Nephron progenitor cell (in vitro differentiated cells): ENCODE measurements around the gene CTSC.
A peak's percentile ranks its signal among the peaks of the same experiment; 100 is the strongest.

Experiments used
- DNase-seq: peaks from one replicate; pipeline ENCODE4 v3.0.0; 2021
- H3K27ac Mint-ChIP-seq: 2 replicates; pipeline ENCODE4 v1.8.0; 2021; ENCODE audit warnings: mild to moderate bottlenecking, moderate library complexity, mixed read lengths
- H3K27me3 Mint-ChIP-seq: 2 replicates; pipeline ENCODE4 v1.8.0; 2021; ENCODE audit warnings: mild to moderate bottlenecking, low read depth, mixed read lengths; ENCODE audit not compliant: poor library complexity
- H3K36me3 Mint-ChIP-seq: 2 replicates; pipeline ENCODE4 v1.8.0; 2021; ENCODE audit warnings: low read depth, mixed read lengths
- H3K4me1 Mint-ChIP-seq: 2 replicates; pipeline ENCODE4 v1.8.0; 2021; ENCODE audit warnings: mixed read lengths
- H3K4me3 Mint-ChIP-seq: 2 replicates; pipeline ENCODE4 v1.8.0; 2021; ENCODE audit warnings: mild to moderate bottlenecking, moderate library complexity, mixed read lengths
- H3K9me3 Mint-ChIP-seq: 2 replicates; pipeline ENCODE4 v1.8.0; 2021; ENCODE audit warnings: mild to moderate bottlenecking, moderate library complexity, mixed read lengths
- TF ChIP-seq, protein P1 (sequence below): fragments of 200-600 bp; sonication (generic); IDR thresholded peaks from 2 replicates; pipeline ENCODE4 v1.5.0; 2021; ENCODE audit warnings: antibody characterized with exemption

CTSC gene

DNA sequence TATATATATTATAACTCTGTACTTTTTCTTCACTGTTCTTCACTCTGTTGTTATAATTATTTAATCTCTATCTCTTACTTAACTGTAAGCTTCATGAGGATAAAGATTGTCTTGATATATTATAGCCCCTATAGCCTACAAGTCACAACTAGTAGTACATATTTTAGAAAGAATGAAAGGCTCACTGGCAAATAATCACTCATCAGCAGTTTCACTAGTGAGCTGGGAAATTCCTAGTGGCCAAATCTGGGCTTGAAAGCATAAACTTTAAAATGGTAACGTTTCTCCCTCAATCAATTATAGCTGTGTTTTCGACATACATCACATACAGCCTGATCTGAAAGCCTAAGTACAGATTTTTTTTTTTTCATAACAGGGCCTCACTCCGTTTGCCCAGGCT, 42.5 kb downstream of the CTSC start:
- TF ChIP-seq, protein P1, sequence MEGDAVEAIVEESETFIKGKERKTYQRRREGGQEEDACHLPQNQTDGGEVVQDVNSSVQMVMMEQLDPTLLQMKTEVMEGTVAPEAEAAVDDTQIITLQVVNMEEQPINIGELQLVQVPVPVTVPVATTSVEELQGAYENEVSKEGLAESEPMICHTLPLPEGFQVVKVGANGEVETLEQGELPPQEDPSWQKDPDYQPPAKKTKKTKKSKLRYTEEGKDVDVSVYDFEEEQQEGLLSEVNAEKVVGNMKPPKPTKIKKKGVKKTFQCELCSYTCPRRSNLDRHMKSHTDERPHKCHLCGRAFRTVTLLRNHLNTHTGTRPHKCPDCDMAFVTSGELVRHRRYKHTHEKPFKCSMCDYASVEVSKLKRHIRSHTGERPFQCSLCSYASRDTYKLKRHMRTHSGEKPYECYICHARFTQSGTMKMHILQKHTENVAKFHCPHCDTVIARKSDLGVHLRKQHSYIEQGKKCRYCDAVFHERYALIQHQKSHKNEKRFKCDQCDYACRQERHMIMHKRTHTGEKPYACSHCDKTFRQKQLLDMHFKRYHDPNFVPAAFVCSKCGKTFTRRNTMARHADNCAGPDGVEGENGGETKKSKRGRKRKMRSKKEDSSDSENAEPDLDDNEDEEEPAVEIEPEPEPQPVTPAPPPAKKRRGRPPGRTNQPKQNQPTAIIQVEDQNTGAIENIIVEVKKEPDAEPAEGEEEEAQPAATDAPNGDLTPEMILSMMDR: no peak
- no peak overlapping the region for H3K27ac Mint-ChIP-seq
- peaks cover 66% of the 10 kb centered on the region for H3K36me3 Mint-ChIP-seq
- no peak for DNase-seq
- H3K4me1 Mint-ChIP-seq: peaks cover 28% of the 10 kb centered on the region
- H3K9me3 Mint-ChIP-seq: no peaks in the 10 kb centered on the region
- H3K4me3 Mint-ChIP-seq: no peak overlapping the region
- no peaks in the 10 kb centered on the region for H3K27me3 Mint-ChIP-seq

DNA sequence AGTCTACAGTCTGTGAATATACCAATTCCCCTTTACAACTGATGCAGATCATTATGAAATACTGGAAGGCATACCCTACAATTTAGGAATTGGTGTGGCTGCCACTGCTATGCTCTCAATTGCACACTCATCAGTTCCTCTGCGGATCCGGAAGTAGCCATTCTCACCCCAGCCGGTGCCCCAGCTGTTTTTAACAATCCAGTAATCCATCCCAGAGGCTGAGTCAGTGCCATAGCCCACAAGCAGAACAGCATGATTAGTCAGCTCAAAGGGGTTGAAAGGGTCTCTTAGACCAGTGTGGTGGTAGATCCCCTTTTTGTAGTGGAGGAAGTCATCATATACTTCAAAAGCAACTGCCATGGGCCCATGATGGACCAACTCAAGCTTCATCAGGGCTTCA, 43.6 kb downstream of the CTSC start:
- Mint-ChIP-seq H3K27ac (no peak overlapping the region), H3K27me3 (no peaks in the 10 kb centered on the region), H3K4me1 (peaks cover 22% of the 10 kb centered on the region), H3K9me3 (no peaks in the 10 kb centered on the region), H3K36me3 (peaks cover 66% of the 10 kb centered on the region), H3K4me3 (no peak overlapping the region)
- TF ChIP-seq, protein P1: no peak
- DNase-seq: no peak

DNA sequence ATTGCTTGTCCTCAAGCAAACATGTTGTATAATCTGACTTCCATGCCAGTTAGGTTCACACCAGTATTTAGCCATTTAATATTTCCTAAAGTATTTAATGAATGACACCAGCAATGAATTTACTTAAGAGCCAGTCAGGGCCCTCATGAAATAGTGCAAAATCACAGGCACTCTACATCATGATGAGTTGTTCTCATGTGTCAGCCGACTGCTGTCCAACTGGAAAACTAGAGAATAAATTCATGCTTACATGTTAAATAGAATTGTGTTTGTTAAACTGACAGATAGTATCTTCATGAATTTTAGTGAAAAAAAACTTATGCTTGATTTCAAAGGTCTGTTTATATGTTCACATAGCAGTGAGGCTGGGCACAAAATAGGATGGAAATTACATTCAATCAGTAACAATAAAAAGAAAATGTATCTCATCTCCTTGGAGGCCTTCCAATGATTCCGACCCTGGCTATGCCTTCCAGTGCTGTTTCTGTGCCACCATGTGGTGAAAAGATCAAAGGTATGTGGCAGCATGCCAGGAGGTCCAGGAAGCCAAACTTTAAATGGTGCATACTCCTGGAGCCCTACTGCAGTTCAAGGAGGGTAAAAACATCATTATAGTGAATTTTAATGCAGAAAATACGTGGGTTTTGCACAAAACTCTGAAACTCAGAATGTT, 45.2 kb downstream of the CTSC start:
- Mint-ChIP-seq H3K36me3 (peaks cover 80% of the 10 kb centered on the region), H3K27ac (peak overlapping the region; percentile 84), H3K4me1 (peaks cover 6% of the 10 kb centered on the region), H3K4me3 (no peak overlapping the region), H3K27me3 (no peaks in the 10 kb centered on the region), H3K9me3 (no peaks in the 10 kb centered on the region)
- no peak for DNase-seq
- TF ChIP-seq, protein P1: no peak

DNA sequence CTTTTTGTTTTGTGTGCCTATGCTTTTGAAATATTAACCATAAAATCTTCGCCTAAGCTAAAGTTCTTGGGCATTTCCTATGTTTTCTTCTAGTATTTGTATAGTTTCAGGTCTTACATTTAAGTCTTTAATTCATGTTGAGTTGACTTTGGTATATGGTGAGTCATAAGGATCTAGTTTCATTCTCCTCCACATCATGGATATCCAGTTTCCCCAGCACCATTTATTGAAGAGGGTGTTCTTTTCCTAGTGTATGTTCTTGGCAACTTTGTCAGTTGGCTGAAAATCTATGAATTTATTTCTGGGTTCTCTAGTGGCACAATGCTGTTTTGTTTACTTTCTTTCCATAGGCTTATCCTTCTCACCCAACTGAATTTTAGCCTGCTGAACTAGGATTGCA, 49.0 kb downstream of the CTSC start:
- TF ChIP-seq, protein P1: no peak
- no peak overlapping the region for H3K27ac Mint-ChIP-seq
- H3K4me1 Mint-ChIP-seq: no peaks in the 10 kb centered on the region
- H3K27me3 Mint-ChIP-seq: no peaks in the 10 kb centered on the region
- H3K36me3 Mint-ChIP-seq: peaks cover 62% of the 10 kb centered on the region
- H3K4me3 Mint-ChIP-seq: no peak overlapping the region
- no peaks in the 10 kb centered on the region for H3K9me3 Mint-ChIP-seq
- DNase-seq: no peak

DNA sequence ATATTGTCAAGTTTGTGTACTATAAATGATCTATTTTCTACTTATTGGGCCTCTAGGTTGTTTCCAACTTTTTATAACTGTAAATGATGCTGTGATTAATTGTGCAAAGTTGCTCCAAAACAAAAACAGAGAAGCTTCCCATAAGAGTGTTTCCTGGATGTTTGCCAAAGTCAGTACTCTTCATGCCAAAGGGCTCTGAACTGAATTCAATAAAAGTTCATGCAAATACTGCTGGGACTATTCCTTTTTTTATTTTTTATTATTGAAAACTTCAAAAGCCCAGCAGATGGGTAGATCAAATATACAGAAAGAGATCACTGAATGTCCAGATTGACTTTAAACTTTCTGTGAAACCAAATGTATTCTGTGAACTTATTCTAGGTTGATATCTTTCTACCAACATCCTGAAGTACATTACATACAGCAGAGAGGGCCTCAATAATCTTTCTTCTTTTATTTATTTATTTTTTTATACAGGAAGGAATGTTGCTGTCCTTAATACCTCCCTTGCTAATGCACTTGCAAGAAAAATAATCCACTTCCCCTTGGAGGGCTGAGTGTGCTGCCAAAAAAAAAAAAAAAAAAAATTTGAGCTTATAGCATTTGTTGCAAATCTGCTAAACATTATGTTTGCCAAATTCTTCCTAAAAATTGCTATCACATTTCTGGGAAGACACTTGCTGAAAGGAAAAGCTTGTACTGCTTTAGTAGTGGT, 53.0 kb downstream of the CTSC start:
- Mint-ChIP-seq H3K27me3 (no peaks in the 10 kb centered on the region), H3K4me3 (no peak overlapping the region), H3K4me1 (peaks cover 7% of the 10 kb centered on the region), H3K27ac (no peak overlapping the region), H3K9me3 (no peaks in the 10 kb centered on the region), H3K36me3 (peaks cover 40% of the 10 kb centered on the region)
- DNase-seq: no peak
- TF ChIP-seq, protein P1: no peak
